GM13977 (cell line): ENCODE data around the gene OSER1.

Experiments
- DNase-seq: peaks from one replicate; pipeline ENCODE4 v3.0.0; 2012; ENCODE audit warnings: low spot score
- CTCF ChIP-seq: IDR thresholded peaks from 2 replicates; pipeline ENCODE4 v1.5.1; 2012; ENCODE audit warnings: mild to moderate bottlenecking, control low read depth; ENCODE audit not compliant: insufficient read depth; ENCODE audit errors: extremely low read depth, missing control alignments
- in situ Hi-C: fragments of 300-500 bp; cut with MboI; formaldehyde crosslinking; loops from one replicate; pipeline ENCODE4 v1.12.0; 2022; ENCODE audit warnings: low sequenced_read_pairs, low pct_unique_long_range_greater_than_20kb, mixed read lengths, inconsistent platforms; ENCODE audit not compliant: unreplicated experiment

The OSER1 gene

GRCh38 chr20:44211177-44212039 is 837 bp upstream of the OSER1 start:
- no peak for TF ChIP-seq CTCF
- DNase-seq: no peak
- in situ Hi-C loops: loop anchor here (10.0 kb wide), 1 partner anchor 103 kb away; the partner anchor contains the start of gene FITM2

- no peak for DNase-seq
- TF ChIP-seq CTCF: no peak
- in situ Hi-C loops: loop anchor here (10.0 kb wide), 1 partner anchor 105 kb away; the partner anchor contains the start of gene FITM2
Measured at GRCh38 chr20:44209686-44210405, 725 bp downstream of the OSER1 start.

- TF ChIP-seq CTCF: no peak
- DNase-seq: peak; percentile 37
- in situ Hi-C loops: no loop called here
Measured at GRCh38 chr20:44208770-44209169, 1.8 kb downstream of the OSER1 start.

GRCh38 chr20:44208165-44208564 is 2.4 kb downstream of the OSER1 start:
- no peak for DNase-seq
- no peak for TF ChIP-seq CTCF
- in situ Hi-C loops: no loop called here

GRCh38 chr20:44207126-44207723 is 3.3 kb downstream of the OSER1 start:
- in situ Hi-C loops: no loop called here

More at GRCh38 chr20:44207126-44207723, 3.3 kb downstream of the OSER1 start:
- DNase-seq: no peak
- no peak for TF ChIP-seq CTCF
